ENCODE data around the gene MAMDC4. TPM values are rescaled to one million over a fixed set of nuclear protein-coding genes. Genes with fewer than 3 reads are reported as not detected.

Gene MAMDC4
- total RNA-seq, 1 donor from 2014 or later, result 4.8 TPM

- TF ChIP-seq, protein P1, sequence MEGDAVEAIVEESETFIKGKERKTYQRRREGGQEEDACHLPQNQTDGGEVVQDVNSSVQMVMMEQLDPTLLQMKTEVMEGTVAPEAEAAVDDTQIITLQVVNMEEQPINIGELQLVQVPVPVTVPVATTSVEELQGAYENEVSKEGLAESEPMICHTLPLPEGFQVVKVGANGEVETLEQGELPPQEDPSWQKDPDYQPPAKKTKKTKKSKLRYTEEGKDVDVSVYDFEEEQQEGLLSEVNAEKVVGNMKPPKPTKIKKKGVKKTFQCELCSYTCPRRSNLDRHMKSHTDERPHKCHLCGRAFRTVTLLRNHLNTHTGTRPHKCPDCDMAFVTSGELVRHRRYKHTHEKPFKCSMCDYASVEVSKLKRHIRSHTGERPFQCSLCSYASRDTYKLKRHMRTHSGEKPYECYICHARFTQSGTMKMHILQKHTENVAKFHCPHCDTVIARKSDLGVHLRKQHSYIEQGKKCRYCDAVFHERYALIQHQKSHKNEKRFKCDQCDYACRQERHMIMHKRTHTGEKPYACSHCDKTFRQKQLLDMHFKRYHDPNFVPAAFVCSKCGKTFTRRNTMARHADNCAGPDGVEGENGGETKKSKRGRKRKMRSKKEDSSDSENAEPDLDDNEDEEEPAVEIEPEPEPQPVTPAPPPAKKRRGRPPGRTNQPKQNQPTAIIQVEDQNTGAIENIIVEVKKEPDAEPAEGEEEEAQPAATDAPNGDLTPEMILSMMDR (conservative IDR thresholded peaks at IDR 0.05; ENCODE audit: low read depth, low read length), result no peak
- no peak overlapping the region for H3K4me3 ChIP-seq (ENCODE audit: low read depth, low read length)
- DNase-seq (ENCODE audit: low read depth), result no peak
These were observed 26.0 kb upstream of the MAMDC4 start for GRCh38 chr9:136826188-136826541.

DNA sequence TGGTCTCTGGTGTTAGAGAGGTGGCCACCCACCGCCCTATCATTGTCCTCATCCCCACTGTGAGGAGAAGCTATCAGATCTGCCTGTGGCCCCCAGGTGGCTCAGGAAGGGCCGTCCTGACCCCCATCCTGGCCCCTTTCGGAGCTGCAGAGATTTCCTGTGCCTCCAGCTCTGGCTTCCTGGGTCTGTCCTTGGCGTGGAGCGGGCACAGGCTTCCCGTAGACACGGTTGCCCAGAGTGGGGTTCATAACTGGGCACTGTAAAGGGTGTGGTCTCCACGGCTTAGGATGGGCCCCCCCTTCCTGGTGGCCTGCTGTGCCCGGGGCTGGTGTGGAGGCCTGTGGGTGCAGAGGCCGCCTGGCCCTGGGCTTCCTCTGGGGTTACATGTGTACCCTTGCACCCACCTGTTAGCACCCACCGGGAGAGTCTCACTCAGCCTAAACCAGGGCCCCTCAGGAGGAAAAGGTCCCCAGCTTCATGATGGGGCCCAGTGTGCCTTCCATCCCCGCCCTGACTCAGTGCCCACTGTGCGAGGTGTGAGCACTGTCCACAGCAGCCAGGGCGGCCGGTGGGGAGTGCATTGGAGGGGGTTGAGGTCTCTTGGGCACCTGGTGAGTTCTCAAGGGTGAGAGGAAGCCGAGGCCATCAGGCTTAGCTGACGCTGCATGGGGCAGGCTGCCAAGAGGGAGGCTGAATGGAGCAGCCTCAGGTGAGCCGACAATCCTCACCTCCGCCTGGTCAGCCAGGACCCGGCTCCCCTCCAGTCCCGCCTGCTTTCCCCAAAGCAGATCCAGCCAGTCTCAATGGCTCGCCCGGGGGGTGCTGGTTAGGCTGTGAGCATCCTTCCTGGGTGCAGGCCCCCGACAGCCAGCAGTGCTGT is 25.2 kb upstream of the MAMDC4 start:
- TF ChIP-seq, protein P1 (conservative IDR thresholded peaks at IDR 0.05; ENCODE audit: low read depth, low read length), result no peak
- no peak overlapping the region for H3K4me3 ChIP-seq (ENCODE audit: low read depth, low read length)
- DNase-seq (ENCODE audit: low read depth), result no peak

- TF ChIP-seq, protein P1 (conservative IDR thresholded peaks at IDR 0.05; ENCODE audit: low read depth, low read length), result no peak
- H3K4me3 ChIP-seq (ENCODE audit: low read depth, low read length), result no peak overlapping the region
- DNase-seq (ENCODE audit: low read depth), result no peak
These were observed 24.2 kb upstream of the MAMDC4 start for GRCh38 chr9:136827794-136828473.

DNA sequence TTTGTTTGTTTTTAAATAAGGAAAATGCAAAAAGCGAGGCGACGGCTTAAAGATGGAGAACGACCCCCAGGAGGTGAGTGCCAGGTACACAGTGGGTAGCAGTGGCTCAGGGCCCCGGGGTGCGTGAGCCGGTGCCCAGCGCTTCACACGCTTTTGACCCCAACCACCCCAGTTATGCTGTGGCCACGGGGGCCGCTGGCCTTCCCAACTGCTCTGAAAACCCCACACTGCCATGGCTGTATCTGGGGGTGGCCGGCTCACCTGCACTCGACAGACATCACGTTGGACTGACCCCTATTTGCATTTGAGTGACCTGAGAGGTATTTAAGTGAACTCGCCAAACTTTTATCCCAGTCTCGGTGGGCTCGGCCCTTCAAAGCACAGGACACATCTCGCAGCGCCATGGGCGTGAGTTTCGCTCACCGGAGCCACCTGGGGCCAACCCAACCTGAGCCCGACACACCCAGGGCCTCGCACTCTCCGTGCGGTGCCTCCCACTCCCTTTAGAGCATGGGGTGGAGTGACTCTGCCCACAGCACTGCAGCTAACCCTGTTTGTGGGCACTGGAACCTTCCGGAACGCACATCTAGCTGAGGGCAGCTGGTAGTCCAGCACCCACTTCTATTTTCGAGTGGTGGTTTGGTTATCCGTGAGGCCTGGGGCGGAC is 23.5 kb upstream of the MAMDC4 start:
- TF ChIP-seq, protein P1 (conservative IDR thresholded peaks at IDR 0.05; ENCODE audit: low read depth, low read length), result no peak
- H3K4me3 ChIP-seq (ENCODE audit: low read depth, low read length), result no peak overlapping the region
- no peak for DNase-seq (ENCODE audit: low read depth)

DNA sequence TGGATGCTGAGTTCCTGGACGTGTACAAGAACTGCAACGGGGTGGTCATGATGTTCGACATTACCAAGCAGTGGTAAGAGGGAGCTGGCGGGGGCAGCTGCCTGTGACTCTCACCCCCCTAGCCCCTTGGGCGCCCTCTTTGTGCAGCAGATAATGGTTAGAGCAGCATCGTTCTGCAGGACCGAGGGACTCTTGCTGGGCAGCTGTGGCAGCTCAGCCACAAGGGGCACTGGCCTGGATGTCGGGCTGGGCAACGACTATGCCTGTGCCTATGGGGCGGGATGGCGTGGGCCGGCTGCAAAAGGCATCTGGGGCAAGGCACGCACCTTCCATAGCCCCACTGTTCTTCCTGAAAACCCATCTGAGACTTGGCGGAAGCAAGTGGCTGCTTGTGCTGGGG is 22.7 kb upstream of the MAMDC4 start:
- no peak for DNase-seq (ENCODE audit: low read depth)
- TF ChIP-seq, protein P1 (conservative IDR thresholded peaks at IDR 0.05; ENCODE audit: low read depth, low read length), result no peak

DNA sequence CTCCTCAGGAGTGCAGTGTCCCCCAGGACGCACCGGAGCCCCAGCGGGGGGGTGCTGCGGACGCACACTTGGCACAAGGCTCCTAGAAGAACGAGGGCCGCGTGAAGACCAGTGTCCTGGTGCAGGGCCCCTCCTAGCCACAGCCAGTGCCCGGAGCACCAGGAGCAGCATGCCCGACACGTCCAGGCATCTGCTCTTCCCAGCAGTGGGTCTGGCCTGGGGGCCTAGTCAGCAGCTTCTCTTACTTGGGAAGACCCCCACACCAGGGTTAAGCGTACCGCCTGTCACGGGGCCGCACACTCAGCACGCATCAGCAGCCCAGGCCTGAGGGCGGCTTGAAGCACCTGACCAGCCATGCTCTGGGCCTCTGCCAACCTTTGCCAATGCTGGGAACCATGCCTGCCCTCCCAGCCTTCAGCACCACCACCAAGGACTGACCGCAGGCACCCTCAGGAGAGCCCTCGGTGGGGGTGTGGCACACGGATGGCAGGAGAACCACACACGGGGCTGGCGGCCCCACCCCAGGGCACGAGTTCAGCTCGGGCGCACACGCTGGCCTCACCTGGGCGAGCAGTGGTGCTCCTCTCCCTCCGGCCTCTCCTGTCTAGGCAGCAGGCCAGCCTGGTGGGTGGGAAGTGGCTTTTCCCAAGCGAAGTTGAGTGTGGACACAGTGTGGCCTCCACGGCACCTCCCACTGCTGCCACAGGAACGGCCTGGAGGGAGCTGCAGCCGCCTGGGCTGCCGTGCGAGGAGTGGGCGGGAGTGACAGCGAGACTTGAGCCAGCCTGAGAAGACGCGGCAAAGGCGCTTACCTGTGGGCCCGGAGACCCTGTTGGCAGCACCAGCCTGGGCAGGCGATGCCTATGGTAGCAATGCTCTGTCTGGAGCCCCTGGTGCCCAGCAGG is 21.9 kb upstream of the MAMDC4 start:
- H3K4me3 ChIP-seq (ENCODE audit: low read depth, low read length), result no peak overlapping the region
- TF ChIP-seq, protein P1 (conservative IDR thresholded peaks at IDR 0.05; ENCODE audit: low read depth, low read length), result no peak
- no peak for DNase-seq (ENCODE audit: low read depth)

More for the DNA sequence above, 22.7 kb upstream of the MAMDC4 start:
- no peak overlapping the region for H3K4me3 ChIP-seq (ENCODE audit: low read depth, low read length)
